Dedifferentiated amniotic fluid mesenchymal stem cell (primary cell): ENCODE results near the gene MAP2.

Experiments used
- DNase-seq: peaks from one replicate; pipeline ENCODE4 v3.0.0-alpha.2; 2016; ENCODE audit errors: extremely low spot score

Gene MAP2

GRCh38 chr2:209726311-209726710 lies 302.5 kb downstream of the MAP2 start:
- DNase-seq, result no peak

GRCh38 chr2:209727077-209727476 lies 303.2 kb downstream of the MAP2 start:
- no peak for DNase-seq

GRCh38 chr2:209734805-209735204 lies 311.0 kb downstream of the MAP2 start:
- DNase-seq, result no peak

DNA sequence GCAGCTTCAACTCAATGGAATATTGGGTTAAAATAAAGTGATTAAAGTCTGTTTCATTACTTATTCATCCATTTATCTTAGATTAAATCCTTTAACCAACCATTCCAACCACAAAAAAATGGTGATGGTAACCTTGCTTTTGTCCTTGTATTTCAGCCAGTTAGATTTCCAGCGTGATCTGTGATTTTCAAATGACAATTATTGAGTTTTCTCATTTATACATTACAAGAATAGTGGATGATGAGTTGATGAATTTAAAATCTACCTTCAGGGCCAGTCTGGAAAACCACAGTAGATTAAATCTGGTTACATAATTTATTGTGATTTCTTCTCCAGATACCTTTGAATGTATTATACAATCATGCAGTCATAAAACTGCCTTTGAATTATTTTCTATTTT lies 318.1 kb downstream of the MAP2 start:
- DNase-seq, result no peak

GRCh38 chr2:209753020-209753419 lies 329.2 kb downstream of the MAP2 start:
- no peak for DNase-seq

DNA sequence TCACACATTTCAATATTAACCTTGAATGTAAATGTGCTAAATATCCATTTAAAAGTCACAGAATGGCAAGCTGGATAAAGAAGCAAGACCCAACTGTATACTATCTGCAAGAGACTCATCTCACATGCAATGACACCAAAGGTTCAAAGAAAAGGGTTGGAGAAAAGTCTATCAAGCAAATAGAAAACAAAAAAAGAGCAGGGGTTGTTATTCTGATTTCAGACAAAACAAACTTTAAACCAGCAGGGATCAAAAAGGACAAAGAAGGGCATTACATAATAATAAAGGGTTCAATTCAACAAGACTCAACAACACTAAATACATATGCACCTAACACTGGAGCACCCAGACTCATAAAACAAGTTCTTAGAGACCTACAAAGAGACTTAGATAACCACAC lies 333.3 kb downstream of the MAP2 start:
- DNase-seq, result no peak

GRCh38 chr2:209761566-209761965 lies 337.7 kb downstream of the MAP2 start:
- no peak for DNase-seq

GRCh38 chr2:209762563-209762962 lies 338.7 kb downstream of the MAP2 start:
- DNase-seq, result no peak

GRCh38 chr2:209763106-209763505 lies 339.3 kb downstream of the MAP2 start:
- DNase-seq, result no peak

- DNase-seq, result no peak
These were observed 342.8 kb downstream of the MAP2 start for GRCh38 chr2:209766613-209767012.

GRCh38 chr2:209767316-209767715 lies 343.5 kb downstream of the MAP2 start:
- no peak for DNase-seq

DNA sequence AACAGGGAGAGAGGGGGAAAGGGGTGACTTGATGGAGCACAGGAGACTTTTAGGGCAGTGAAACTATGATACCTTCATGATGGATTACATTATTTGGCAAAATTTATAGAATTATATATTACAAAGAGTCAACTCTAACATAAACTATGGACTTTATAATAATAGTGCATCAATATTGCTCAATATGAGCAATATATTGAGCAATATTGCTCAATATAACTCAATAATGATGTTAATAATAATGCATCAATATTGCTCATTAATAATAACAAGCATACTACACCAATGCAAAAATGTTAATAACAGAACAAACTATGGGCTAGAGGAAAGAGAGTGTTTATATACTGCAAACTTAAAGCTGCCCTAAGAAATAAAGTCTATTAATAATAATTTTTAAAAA lies 344.7 kb downstream of the MAP2 start:
- no peak for DNase-seq

GRCh38 chr2:209771474-209772289 lies 347.8 kb downstream of the MAP2 start, which contains the start of gene UNC80:
TSS of gene UNC80 (plus strand) at chr2:209771832. CDS start at chr2:209772073, 241 bp downstream.
- peak; percentile 43 for DNase-seq

DNA sequence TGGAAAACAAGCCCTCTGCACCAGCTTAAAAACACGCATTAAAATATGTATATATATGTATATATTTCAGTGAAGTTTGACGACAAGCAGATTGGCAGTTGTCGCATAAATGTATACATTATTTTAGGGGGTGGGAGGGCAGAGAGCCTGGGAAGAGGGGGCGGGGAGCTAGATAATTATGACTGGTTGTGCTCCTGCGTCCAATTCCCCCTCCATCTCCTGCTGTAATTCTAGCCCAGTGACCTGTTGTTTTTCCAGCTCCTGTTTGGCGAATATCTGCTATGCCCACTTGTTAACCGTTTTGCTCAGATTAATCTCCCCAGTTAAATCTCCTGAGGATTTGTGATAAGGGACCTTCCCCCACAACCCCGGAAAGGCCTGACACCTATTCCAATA lies 348.4 kb downstream of the MAP2 start:
- no peak for DNase-seq

DNA sequence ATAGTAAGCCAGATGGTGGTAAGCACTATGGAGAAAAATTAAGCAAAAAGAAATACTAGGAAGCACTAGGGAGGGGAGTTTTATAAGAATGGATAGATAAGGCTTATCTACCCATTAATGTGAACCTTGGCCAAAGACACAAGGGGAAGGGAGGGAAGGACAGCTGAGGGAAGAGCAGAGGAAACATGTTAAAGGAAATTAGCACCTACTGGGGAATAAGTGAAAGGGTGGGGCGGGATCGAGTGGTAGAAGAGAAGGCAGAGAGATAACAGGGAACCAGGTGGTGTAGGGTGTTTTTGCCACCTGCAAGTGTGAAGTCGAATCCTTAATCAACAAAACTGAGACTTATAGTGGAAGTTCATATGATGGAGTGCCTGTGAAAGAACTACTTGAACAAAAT lies 349.5 kb downstream of the MAP2 start:
- no peak for DNase-seq
